Stimulated activated CD8-positive, alpha-beta memory T cell treated with anti-CD3 and anti-CD28 coated beads, Interleukin-4, amount 100 ng/mL, for 24 hours (primary cell): ENCODE data around the gene TRIM2.

Experiments
- DNase-seq: peaks from one replicate; pipeline ENCODE4 v3.0.0-alpha.2; 2020; ENCODE audit warnings: low read depth

TRIM2 gene

GRCh38 chr4:153248641-153249198, 44.5 kb downstream of the TRIM2 start:
- no peak for DNase-seq

DNA sequence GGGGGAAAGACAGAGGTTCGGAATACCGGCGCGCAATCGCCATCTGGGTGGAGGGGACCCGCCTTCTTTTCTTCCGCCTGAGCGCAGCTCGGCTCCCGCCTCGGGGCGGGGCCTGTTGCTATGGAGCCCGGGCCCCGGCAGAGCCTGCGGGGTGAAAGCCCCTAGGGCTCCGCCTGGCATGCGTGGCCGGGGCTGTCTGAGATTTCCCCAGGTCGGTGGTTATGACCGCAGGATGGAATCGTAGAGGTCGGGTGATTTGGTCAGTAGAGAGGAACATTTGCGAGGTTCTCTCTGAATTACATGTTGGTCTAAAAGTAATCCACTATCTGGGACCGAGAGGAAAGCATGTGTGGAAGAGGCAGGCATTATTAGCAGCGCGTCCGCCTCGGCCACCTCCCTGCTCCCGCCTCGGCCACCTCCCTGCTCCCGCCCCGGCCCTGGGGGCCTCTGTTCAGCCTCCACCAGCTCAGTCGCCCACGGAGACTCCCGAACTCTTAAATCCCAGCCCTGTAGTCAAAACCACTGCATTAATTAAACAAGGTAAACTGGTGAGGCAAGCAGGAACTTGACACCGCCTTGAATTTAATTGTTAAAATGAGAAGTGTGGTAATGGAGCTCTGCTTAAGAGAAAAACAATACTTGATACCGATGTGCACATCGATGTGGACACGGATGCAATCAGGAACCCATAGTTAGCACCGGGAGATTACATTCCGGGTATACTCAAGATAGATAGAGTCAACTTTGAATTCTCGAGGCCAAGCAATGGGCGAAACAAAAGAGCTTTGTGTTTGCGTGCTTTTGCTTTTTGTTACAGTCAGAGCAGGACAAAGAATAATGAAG, 45.2 kb downstream of the TRIM2 start:
- peak; percentile 74 for DNase-seq

GRCh38 chr4:153252122-153252521, 47.9 kb downstream of the TRIM2 start:
- DNase-seq, result no peak

GRCh38 chr4:153255233-153255632, 51.0 kb downstream of the TRIM2 start:
- no peak for DNase-seq

- DNase-seq, result no peak
Measured at GRCh38 chr4:153257151-153257620, 52.9 kb downstream of the TRIM2 start.

DNA sequence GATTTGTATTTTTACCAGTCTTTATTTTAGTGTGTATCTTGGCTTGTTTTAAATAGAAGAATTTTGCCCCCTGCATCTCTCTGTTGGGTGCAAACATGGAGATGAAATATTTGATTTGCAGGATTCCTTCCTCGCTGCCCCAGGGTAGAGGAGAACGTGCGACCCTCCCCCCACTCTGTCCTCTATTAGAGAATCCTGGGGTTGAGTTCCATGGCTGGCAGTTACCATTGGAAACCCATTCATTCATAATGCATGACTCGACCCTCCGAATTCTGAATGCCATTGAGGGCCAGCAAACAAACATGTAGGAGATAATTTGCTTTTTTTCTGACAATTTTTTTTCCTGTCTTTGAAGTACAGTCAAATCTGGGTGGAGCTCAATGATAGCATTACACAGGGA, 53.7 kb downstream of the TRIM2 start:
- DNase-seq, result no peak

DNA sequence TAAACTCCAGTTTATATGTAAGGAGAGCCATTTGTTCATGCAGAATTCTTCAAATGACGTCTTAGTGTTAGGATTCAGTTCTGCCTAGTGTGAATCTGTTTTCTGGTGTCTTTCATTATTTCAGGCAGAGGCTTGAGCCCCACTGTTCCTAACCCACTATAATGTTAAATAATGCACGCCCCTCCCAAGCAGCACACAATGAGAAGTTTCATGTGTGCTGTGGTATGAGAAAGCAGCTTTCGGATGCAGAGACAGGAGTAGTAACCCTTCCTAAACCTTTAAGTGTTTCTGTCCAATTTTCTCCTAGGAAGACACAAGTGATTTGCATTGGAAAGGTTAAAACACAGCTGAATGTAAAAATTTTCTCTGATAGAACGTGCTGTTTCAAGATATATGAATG, 54.5 kb downstream of the TRIM2 start:
- no peak for DNase-seq

DNA sequence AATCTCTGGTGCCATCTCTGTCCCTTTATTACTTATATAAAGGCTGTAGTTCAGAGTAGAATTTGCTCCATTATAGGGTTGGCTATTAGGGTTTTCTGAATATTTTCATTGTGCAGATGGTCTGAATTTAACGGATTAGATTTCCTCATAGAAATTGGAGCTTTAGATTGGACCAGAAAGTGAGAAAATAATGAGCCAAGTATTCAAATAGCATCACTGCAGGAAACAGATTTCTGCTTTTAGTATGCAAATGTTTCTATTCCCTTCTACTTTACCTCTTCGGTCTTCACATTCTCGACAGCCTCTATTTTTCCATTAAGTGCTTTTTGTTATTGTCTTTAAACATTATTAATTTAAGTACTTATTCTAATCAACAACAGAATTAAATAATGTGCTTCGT, 55.4 kb downstream of the TRIM2 start:
- no peak for DNase-seq

DNA sequence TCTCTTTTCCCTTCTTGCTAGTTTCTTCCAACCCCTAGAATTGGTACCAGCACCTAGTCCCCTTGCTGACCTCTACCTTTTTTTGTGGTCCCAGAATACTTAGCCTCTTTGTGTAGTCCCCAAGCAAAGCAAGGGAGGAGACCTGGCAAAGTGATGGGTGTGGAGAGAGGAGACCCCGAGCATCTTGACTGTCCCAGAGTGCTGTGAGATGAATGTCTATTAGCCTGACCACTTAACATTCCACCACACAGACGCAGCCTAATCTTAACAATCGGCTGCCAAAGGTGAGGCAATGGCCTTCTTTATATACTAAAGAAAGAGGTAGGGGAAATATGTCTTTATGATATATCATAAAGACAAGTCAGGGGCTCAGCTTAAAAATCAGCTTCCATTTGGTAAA, 55.9 kb downstream of the TRIM2 start:
- no peak for DNase-seq

- no peak for DNase-seq
Measured at GRCh38 chr4:153260553-153261300, 56.5 kb downstream of the TRIM2 start.

GRCh38 chr4:153261461-153261860, 57.2 kb downstream of the TRIM2 start:
- DNase-seq, result no peak

- no peak for DNase-seq
Measured at GRCh38 chr4:153261914-153262313, 57.7 kb downstream of the TRIM2 start.

- no peak for DNase-seq
Measured at GRCh38 chr4:153265306-153266047, 61.2 kb downstream of the TRIM2 start.

DNA sequence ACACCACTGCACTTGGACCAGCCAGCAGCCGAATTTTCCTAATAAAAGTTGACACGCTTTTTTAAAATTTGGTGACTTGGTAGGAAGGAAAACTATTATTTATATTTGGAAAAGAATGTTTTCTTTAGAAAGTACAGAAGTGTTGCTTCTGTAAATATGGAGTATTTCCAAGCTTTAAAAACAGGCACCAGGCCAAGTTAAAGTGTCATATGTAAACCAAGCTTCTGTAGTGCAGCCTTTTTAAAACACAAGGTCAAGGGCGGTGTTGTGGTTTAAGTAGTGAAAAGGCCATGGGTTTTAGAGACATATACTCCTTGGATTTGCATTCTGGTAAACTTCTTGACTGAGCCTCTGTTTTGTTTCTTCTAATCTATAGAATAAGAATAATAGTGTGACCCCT, 62.7 kb downstream of the TRIM2 start:
- no peak for DNase-seq

DNA sequence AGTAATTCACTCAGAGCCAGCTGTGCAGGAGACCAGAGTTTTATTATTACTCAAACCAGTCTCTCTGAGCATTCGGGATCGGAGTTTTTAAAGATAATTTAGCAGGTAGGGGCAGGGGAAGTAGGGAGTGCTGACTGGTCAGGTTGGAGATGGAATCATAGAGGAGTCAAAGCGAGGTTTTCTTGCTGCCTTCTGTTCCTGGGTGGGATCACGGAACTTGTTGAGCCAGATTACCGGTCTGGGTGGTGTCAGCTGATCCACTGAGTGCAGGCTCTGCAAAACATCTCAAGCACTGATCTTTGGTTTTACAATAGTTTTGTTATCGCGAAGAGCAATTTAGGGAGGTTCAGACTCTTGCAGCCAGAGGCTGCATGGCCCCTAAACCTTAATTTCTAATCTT, 63.6 kb downstream of the TRIM2 start:
- no peak for DNase-seq

DNA sequence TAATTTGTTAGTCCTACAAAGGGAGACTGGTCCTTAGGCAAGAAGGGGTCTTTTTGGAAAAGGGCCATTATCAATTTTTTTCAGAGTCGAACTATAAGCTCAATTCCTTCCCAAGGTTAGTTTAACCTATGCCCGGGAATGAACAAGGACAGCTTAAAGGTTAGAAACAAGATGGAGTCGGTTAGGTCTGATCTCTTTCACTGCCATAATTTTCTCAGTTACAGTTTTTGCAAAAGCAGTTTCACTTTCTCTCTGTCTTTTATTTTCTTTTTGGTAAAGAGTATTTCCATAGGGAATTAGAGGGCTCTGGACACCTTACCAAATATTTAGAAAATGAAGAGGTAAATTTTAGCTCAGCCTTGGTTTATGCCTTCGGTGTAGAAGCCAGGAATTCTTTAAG, 64.1 kb downstream of the TRIM2 start:
- DNase-seq, result no peak

GRCh38 chr4:153269218-153269990, 65.2 kb downstream of the TRIM2 start:
- DNase-seq, result no peak

DNA sequence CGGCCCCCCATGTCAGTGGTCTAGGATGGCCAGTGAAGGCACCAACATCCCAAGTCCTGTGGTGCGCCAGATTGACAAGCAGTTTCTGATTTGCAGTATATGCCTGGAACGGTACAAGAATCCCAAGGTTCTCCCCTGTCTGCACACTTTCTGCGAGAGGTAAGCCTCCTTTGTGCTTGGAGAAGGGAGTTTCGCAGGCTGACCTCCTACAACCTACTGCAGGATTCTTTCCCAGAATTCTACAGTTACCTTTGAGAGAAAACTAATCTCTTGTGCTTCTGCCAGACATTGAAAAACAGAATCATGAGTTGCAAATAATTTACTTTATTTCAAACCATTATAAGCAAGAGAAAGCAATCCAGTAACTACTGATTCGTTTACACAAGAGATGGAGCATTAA, 66.1 kb downstream of the TRIM2 start:
- DNase-seq, result no peak

GRCh38 chr4:153271820-153272219, 67.6 kb downstream of the TRIM2 start:
- no peak for DNase-seq

- no peak for DNase-seq
Measured at GRCh38 chr4:153273751-153274150, 69.5 kb downstream of the TRIM2 start.

GRCh38 chr4:153274967-153275366, 70.7 kb downstream of the TRIM2 start:
- no peak for DNase-seq
